IMR-90 (cell line): ENCODE results near the gene RELT. TPM values are rescaled to one million over a fixed set of nuclear protein-coding genes. Genes with fewer than 3 reads are reported as not detected.

ENCODE experiments used
- ATAC-seq: fragments of 200-7000 bp; cut with Tn5 transposase; 2 replicates; pipeline ENCODE4 v1.9.1; 2020; ENCODE audit warnings: low read depth, mild to moderate bottlenecking, moderate library complexity
- BruUV-seq: library from RNA; stranded (reverse); fragments of 400-500 nt; replicated peaks from 2 replicates; lab custom pipeline; 2021; lab: Mats Ljungman, UMichigan
- CTCF ChIA-PET: fragments of 300-600 bp; formaldehyde crosslinking; extraction: SDS; loops from one replicate; lab custom pipeline; 2021; ENCODE audit warnings: antibody characterized with exemption; lab: Yijun Ruan, JAX
- POLR2A ChIA-PET: fragments of 300-600 bp; sonication (Branson Sonifier 250); formaldehyde crosslinking; loops from one replicate; lab custom pipeline; 2022; ENCODE audit warnings: antibody characterized with exemption; ENCODE audit not compliant: unreplicated experiment; lab: Charles Lee
- DNase-seq: peaks from one replicate; pipeline ENCODE4 v3.0.0; 2013
- H2AFZ ChIP-seq: replicated peaks from 2 replicates; pipeline ENCODE3; 2013; ENCODE audit warnings: low read length, mild to moderate bottlenecking; ENCODE audit not compliant: poor library complexity
- H2AK5ac ChIP-seq: 2 replicates; pipeline ENCODE4 v1.6.1; 2013; ENCODE audit warnings: low read depth, low read length, inconsistent platforms
- H2AK9ac ChIP-seq: replicated peaks from 2 replicates; pipeline ENCODE3; 2013; ENCODE audit warnings: mild to moderate bottlenecking, low read depth, low read length, moderate library complexity; ENCODE audit not compliant: poor library complexity
- H2BK120ac ChIP-seq: 2 replicates; pipeline ENCODE4 v1.6.1; 2013; ENCODE audit warnings: low read depth, low read length, inconsistent platforms
- H2BK15ac ChIP-seq: 3 replicates; pipeline ENCODE4 v1.6.1; 2013; ENCODE audit warnings: low read depth, low read length, inconsistent platforms
- H2BK20ac ChIP-seq: 2 replicates; pipeline ENCODE4 v1.6.1; 2013; ENCODE audit warnings: low read depth, mild to moderate bottlenecking, inconsistent platforms, low read length, moderate library complexity
- H2BK5ac ChIP-seq: 2 replicates; pipeline ENCODE4 v1.6.1; 2013; ENCODE audit warnings: mild to moderate bottlenecking, low read depth, low read length, inconsistent platforms; ENCODE audit not compliant: poor library complexity, severe bottlenecking
- H3K14ac ChIP-seq: replicated peaks from 2 replicates; pipeline ENCODE4 v1.6.1; 2013; ENCODE audit warnings: low read depth, low read length, inconsistent platforms
- H3K18ac ChIP-seq: 2 replicates; pipeline ENCODE4 v1.6.1; 2013; ENCODE audit warnings: low read depth, low read length, control low read depth
- H3K23ac ChIP-seq: 2 replicates; pipeline ENCODE4 v1.6.1; 2013; ENCODE audit warnings: low read depth, low read length, inconsistent platforms
- H3K27ac ChIP-seq: 2 replicates; pipeline ENCODE4 v1.5.1; 2013; ENCODE audit warnings: mild to moderate bottlenecking, control low read depth, low read length; ENCODE audit not compliant: insufficient read depth
- H3K27me3 ChIP-seq: 2 replicates; pipeline ENCODE4 v1.6.1; 2013; ENCODE audit warnings: low read length; ENCODE audit not compliant: control insufficient read depth, insufficient read depth
- H3K36me3 ChIP-seq: 2 replicates; pipeline ENCODE4 v1.6.1; 2013; ENCODE audit warnings: low read length, mixed read lengths; ENCODE audit not compliant: control insufficient read depth, insufficient read depth
- H3K4ac ChIP-seq: 2 replicates; pipeline ENCODE4 v1.6.1; 2013; ENCODE audit warnings: low read depth, low read length, inconsistent platforms
- H3K4me1 ChIP-seq: 2 replicates; pipeline ENCODE4 v1.6.1; 2013; ENCODE audit warnings: low read length, mixed read lengths; ENCODE audit not compliant: control insufficient read depth, insufficient read depth
- H3K4me2 ChIP-seq: 2 replicates; pipeline ENCODE4 v1.6.1; 2013; ENCODE audit warnings: low read depth, mild to moderate bottlenecking, control low read depth, low read length, moderate library complexity
- H3K4me3 ChIP-seq: 2 replicates; pipeline ENCODE4 v1.5.1; 2013; ENCODE audit warnings: low read depth, mild to moderate bottlenecking, control low read depth, low read length, moderate library complexity; ENCODE audit not compliant: insufficient read depth
- H3K56ac ChIP-seq: 2 replicates; pipeline ENCODE4 v1.6.1; 2013; ENCODE audit warnings: low read length, inconsistent platforms; ENCODE audit not compliant: insufficient read depth; ENCODE audit errors: extremely low read depth
- H3K79me1 ChIP-seq, 2 experiments: 2 replicates each; pipeline ENCODE4 v1.6.1; 2013; ENCODE audit warnings: low read length in 2 of 2, inconsistent platforms in 1 of 2, low read depth in 1 of 2
- H3K9ac ChIP-seq: 2 replicates; pipeline ENCODE4 v1.6.1; 2013; ENCODE audit warnings: low read depth, low read length, control low read depth
- H3K9me1 ChIP-seq: 2 replicates; pipeline ENCODE4 v1.6.1; 2013; ENCODE audit warnings: low read length, inconsistent platforms; ENCODE audit not compliant: insufficient read depth
- H3K9me3 ChIP-seq: 2 replicates; pipeline ENCODE4 v1.6.1; 2013; ENCODE audit warnings: low read length; ENCODE audit not compliant: control insufficient read depth, insufficient read depth
- H4K20me1 ChIP-seq: 2 replicates; pipeline ENCODE4 v1.6.1; 2013; ENCODE audit warnings: low read length, inconsistent platforms; ENCODE audit not compliant: insufficient read depth
- H4K5ac ChIP-seq: 2 replicates; pipeline ENCODE4 v1.6.1; 2013; ENCODE audit warnings: mild to moderate bottlenecking, low read depth, low read length, control low read depth
- H4K8ac ChIP-seq, 2 experiments: 2 replicates each; pipeline ENCODE4 v1.6.1; 2013; ENCODE audit warnings: low read depth in 2 of 2, low read length in 2 of 2, control low read depth in 1 of 2, inconsistent platforms in 1 of 2
- H4K91ac ChIP-seq: 2 replicates; pipeline ENCODE4 v1.6.1; 2013; ENCODE audit warnings: low read depth, low read length, inconsistent platforms; ENCODE audit not compliant: insufficient read depth
- CEBPB ChIP-seq: IDR thresholded peaks from 2 replicates; pipeline ENCODE4 v1.6.1; 2012; ENCODE audit warnings: low read depth, low read length, improper control_type of control experiment
- ELK1 ChIP-seq: fragments of 150-350 bp; IDR thresholded peaks from 2 replicates; pipeline ENCODE4 v1.6.1; 2016; ENCODE audit warnings: low read depth, mild to moderate bottlenecking, low read length, moderate library complexity, borderline replicate concordance
- MAZ ChIP-seq: IDR thresholded peaks from 2 replicates; pipeline ENCODE4 v1.6.1; 2012; ENCODE audit warnings: low read depth, mild to moderate bottlenecking, low read length, improper control_type of control experiment, moderate library complexity, borderline replicate concordance
- NFE2L2 ChIP-seq: fragments of 150-350 bp; IDR thresholded peaks from 2 replicates; pipeline ENCODE4 v1.6.1; 2016; ENCODE audit warnings: low read depth, mild to moderate bottlenecking, low read length
- RAD21 ChIP-seq: IDR thresholded peaks from 2 replicates; pipeline ENCODE4 v1.6.1; 2012; ENCODE audit warnings: low read length, improper control_type of control experiment
- WGBS, 2 experiments: methylation state at CpG; one replicate each; pipeline versions ENCODE4 v1.1.5 to v1.1.7; 2013; ENCODE audit warnings: missing lambda C conversion rate in 2 of 2; ENCODE audit not compliant: insufficient read length in 1 of 2; ENCODE audit errors: extremely low coverage in 2 of 2; 5-methylcytosine and 5-hydroxymethylcytosine counted together
- dilution Hi-C: fragments of 300-500 bp; cut with HindIII; formaldehyde crosslinking; loops from one replicate; pipeline ENCODE4 v1.14.3; 2018; ENCODE audit warnings: low sequenced_read_pairs; ENCODE audit not compliant: unreplicated experiment
- in situ Hi-C: fragments of 300-500 bp; cut with MboI; formaldehyde crosslinking; loops from 3 replicates; pipeline ENCODE4 v1.14.3; 2019; ENCODE audit warnings: low sequenced_read_pairs, inconsistent platforms, mixed read lengths
- intact Hi-C: fragments of 100-400 bp; cut with micrococcal nuclease; formaldehyde crosslinking; loops from 2 replicates; pipeline ENCODE4 v1.10.0; 2022
- polyA plus RNA-seq, 3 experiments: library from polyadenylated mRNA; depleted of rRNA; stranded (reverse); fragments of >200 nt; gene quantifications; 2 replicates each; pipeline ENCODE4 v1.2.3, GENCODE V29; 2012; ENCODE audit warnings: low replicate concordance in 1 of 3
- total RNA-seq: library from RNA; depleted of rRNA; stranded (reverse); fragments of >200 nt; gene quantifications from 2 replicates; pipeline ENCODE4 v1.2.3, GENCODE V29; 2012

The RELT gene
- total and polyA plus RNA-seq, 2 of the 4 experiments (the other 2 are of a cell fraction) = 2.3 to 5.3 TPM

- Histone ChIP-seq H3K9me1 (peaks cover 20% of the 10 kb centered on the region; the same call in 1 of the 2 replicates), H3K9me3 (no peaks in the 10 kb centered on the region), H3K14ac (no peak overlapping the region), H3K4me3 (no peak overlapping the region), H2BK120ac (no peak overlapping the region), H2AK9ac (no peak overlapping the region), H3K4me1 (peaks cover 26% of the 10 kb centered on the region), H4K8ac (no peak overlapping the region), H4K91ac (no peak overlapping the region), H4K5ac (no peak overlapping the region), H3K27ac (no peak overlapping the region), H3K27me3 (no peaks in the 10 kb centered on the region), H2BK15ac (no peak overlapping the region), H3K56ac (no peak overlapping the region), H3K36me3 (peaks cover 3% of the 10 kb centered on the region; the same call in 1 of the 2 replicates), H3K9ac (no peak overlapping the region), H3K18ac (no peak overlapping the region), H3K4me2 (no peak overlapping the region), H4K20me1 (peaks cover 18% of the 10 kb centered on the region), H2AK5ac (no peak overlapping the region), H3K79me1 (peaks cover 27 to 47% of the 10 kb centered on the region in 2 experiments), H2BK5ac (no peak overlapping the region), H2BK20ac (no peak overlapping the region), H3K23ac (no peak overlapping the region), H2AFZ (no peak overlapping the region), H3K4ac (no peak overlapping the region)
- CTCF ChIA-PET = interaction anchor here (1.2 kb wide), 1 partner anchor 94 kb away, joined by 3 read pairs; no protein-coding TSS in a partner anchor
- dilution Hi-C loops (no loop called here), in situ Hi-C loops (no loop called here), intact Hi-C loops (no loop called here)
- WGBS, 2 experiments = 90% methylated on average over 5 of the region's 6 CpGs; no CpG with 5 or more reads in 1 of the 2 experiments
- ATAC-seq (no peak), DNase-seq (no peak)
- BruUV-seq = no TSS peak
- TF ChIP-seq NFE2L2 (no peak), CEBPB (no peak), MAZ (no peak), ELK1 (no peak), RAD21 (no peak)
- POLR2A ChIA-PET = no interaction called here
Measured at GRCh38 chr11:73389134-73389525, 12.9 kb downstream of the RELT start.
